ENCODE results near the gene ROR2.

DNA sequence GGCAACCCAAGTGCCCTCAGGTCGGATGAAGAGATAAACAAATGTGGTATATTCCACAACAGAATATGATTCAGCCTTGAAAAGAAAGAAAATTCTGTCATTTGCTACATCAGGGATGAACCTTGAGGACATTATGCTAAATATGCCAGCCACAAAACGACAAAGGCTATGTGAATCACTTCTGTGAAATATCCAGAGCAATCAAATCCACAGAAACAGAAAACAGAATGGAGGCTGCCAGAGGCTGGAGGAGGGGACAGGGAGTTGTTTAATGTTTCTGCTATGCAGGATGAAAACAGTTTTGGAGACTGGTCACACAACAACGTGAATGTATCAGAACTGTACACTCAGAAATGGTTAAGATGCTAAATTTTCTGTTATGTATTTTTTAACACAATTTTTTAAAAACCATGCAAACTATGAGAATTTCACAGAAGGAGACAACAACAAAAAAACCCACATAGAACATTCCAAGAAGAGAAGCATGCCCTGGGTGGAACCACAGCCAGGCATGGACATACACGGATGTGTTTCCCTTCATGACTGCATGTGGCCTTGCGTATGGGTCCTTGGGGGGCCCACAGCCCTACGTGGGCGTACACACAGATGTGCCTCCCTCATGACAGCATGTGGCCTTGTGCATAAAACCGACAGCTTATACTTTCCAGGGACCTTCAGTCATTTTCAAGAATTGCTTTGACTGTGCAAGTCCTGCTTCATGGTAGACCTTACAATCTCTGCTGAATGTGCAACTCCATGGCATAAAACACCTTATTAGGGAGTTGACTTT is 146.7 kb downstream of the ROR2 start:
- TF ChIP-seq, protein P1, sequence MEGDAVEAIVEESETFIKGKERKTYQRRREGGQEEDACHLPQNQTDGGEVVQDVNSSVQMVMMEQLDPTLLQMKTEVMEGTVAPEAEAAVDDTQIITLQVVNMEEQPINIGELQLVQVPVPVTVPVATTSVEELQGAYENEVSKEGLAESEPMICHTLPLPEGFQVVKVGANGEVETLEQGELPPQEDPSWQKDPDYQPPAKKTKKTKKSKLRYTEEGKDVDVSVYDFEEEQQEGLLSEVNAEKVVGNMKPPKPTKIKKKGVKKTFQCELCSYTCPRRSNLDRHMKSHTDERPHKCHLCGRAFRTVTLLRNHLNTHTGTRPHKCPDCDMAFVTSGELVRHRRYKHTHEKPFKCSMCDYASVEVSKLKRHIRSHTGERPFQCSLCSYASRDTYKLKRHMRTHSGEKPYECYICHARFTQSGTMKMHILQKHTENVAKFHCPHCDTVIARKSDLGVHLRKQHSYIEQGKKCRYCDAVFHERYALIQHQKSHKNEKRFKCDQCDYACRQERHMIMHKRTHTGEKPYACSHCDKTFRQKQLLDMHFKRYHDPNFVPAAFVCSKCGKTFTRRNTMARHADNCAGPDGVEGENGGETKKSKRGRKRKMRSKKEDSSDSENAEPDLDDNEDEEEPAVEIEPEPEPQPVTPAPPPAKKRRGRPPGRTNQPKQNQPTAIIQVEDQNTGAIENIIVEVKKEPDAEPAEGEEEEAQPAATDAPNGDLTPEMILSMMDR (conservative IDR thresholded peaks at IDR 0.05; ENCODE audit: low read depth in 2 of 2), result no peak
- no peak for TF ChIP-seq EZH2 (IDR thresholded peaks at IDR 0.05; ENCODE audit: low read depth, unreplicated experiment)
- TF ChIP-seq, protein P2, sequence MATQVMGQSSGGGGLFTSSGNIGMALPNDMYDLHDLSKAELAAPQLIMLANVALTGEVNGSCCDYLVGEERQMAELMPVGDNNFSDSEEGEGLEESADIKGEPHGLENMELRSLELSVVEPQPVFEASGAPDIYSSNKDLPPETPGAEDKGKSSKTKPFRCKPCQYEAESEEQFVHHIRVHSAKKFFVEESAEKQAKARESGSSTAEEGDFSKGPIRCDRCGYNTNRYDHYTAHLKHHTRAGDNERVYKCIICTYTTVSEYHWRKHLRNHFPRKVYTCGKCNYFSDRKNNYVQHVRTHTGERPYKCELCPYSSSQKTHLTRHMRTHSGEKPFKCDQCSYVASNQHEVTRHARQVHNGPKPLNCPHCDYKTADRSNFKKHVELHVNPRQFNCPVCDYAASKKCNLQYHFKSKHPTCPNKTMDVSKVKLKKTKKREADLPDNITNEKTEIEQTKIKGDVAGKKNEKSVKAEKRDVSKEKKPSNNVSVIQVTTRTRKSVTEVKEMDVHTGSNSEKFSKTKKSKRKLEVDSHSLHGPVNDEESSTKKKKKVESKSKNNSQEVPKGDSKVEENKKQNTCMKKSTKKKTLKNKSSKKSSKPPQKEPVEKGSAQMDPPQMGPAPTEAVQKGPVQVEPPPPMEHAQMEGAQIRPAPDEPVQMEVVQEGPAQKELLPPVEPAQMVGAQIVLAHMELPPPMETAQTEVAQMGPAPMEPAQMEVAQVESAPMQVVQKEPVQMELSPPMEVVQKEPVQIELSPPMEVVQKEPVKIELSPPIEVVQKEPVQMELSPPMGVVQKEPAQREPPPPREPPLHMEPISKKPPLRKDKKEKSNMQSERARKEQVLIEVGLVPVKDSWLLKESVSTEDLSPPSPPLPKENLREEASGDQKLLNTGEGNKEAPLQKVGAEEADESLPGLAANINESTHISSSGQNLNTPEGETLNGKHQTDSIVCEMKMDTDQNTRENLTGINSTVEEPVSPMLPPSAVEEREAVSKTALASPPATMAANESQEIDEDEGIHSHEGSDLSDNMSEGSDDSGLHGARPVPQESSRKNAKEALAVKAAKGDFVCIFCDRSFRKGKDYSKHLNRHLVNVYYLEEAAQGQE (IDR thresholded peaks at IDR 0.05; ENCODE audit: unreplicated experiment), result no peak
- TF ChIP-seq POLR2AphosphoS5 (IDR thresholded peaks at IDR 0.05; ENCODE audit: low read depth), result no peak
- TF ChIP-seq, protein P3, sequence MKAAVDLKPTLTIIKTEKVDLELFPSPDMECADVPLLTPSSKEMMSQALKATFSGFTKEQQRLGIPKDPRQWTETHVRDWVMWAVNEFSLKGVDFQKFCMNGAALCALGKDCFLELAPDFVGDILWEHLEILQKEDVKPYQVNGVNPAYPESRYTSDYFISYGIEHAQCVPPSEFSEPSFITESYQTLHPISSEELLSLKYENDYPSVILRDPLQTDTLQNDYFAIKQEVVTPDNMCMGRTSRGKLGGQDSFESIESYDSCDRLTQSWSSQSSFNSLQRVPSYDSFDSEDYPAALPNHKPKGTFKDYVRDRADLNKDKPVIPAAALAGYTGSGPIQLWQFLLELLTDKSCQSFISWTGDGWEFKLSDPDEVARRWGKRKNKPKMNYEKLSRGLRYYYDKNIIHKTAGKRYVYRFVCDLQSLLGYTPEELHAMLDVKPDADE (IDR thresholded peaks at IDR 0.05), result no peak
- no peak for TF ChIP-seq EZH2phosphoT487 (IDR thresholded peaks at IDR 0.05; ENCODE audit: unreplicated experiment)
- no peak for TF ChIP-seq ZNF114 (CRISPR knock-in tag; IDR thresholded peaks at IDR 0.05)
- no peak for TF ChIP-seq CREB1 (CRISPR knock-in tag; IDR thresholded peaks at IDR 0.05; ENCODE audit: low read depth)
- TF ChIP-seq ZNF331 (CRISPR knock-in tag; IDR thresholded peaks at IDR 0.05; ENCODE audit: low read depth), result no peak
- no peak for TF ChIP-seq JUNB (IDR thresholded peaks at IDR 0.05; ENCODE audit: unreplicated experiment)
- TF ChIP-seq STAT1 (IDR thresholded peaks at IDR 0.05; ENCODE audit: unreplicated experiment), result no peak
- no peak for TF ChIP-seq NANOG (IDR thresholded peaks at IDR 0.05; ENCODE audit: borderline replicate concordance)

All from GM23338 (cell line).